Spleen (tissue), 11 donors: ENCODE data around the gene RYR3. TPM values are rescaled to one million over a fixed set of nuclear protein-coding genes. Genes with fewer than 3 reads are reported as not detected.

Experiments used
- DNase-seq: peaks from one replicate; pipeline ENCODE4 v3.0.0-alpha.2; 2020
- H3K27ac ChIP-seq, 8 donors: fragments of 200-600 bp; sonication (generic) in 7 of 8; 1 replicate in 4 of 8; 2 replicates in 4 of 8; pipeline versions ENCODE4 v1.5.0 to v1.8.0; 2016 to 2021; ENCODE audit warnings: inconsistent platforms in 4 of 8, mild to moderate bottlenecking in 4 of 8, moderate library complexity in 1 of 8
- H3K27me3 ChIP-seq, 7 donors: fragments of 200-600 bp; sonication (generic) in 6 of 7; replicated peaks in 1 of 7; 1 replicate in 4 of 7; 2 replicates in 3 of 7; pipeline versions ENCODE4 v1.5.0 to v1.8.0; 2016 to 2021; ENCODE audit warnings: inconsistent platforms in 3 of 7, mild to moderate bottlenecking in 1 of 7
- H3K36me3 ChIP-seq, 6 donors: fragments of 200-600 bp; sonication (generic) in 5 of 6; 1 replicate in 4 of 6; 2 replicates in 2 of 6; pipeline versions ENCODE4 v1.5.0 to v1.8.0; 2016 to 2021; ENCODE audit warnings: inconsistent platforms in 2 of 6
- H3K4me1 ChIP-seq, 6 donors: fragments of 200-600 bp; sonication (generic) in 5 of 6; 1 replicate in 3 of 6; 2 replicates in 3 of 6; pipeline versions ENCODE4 v1.5.0 to v1.8.0; 2016 to 2021; ENCODE audit warnings: inconsistent platforms in 3 of 6
- H3K4me3 ChIP-seq, 8 donors: fragments of 200-600 bp; sonication (generic) in 7 of 8; 1 replicate in 4 of 8; 2 replicates in 4 of 8; pipeline versions ENCODE4 v1.5.0 to v1.8.0; 2016 to 2021; ENCODE audit warnings: inconsistent platforms in 4 of 8, mild to moderate bottlenecking in 4 of 8, moderate library complexity in 2 of 8
- H3K9me3 ChIP-seq, 8 donors: fragments of 200-600 bp; sonication (generic) in 7 of 8; 1 replicate in 4 of 8; 2 replicates in 4 of 8; pipeline versions ENCODE4 v1.5.0 to v1.8.0; 2016 to 2021; ENCODE audit warnings: inconsistent platforms in 4 of 8
- POLR2A ChIP-seq, 3 donors: fragments of 450-650 bp; IDR thresholded peaks; one replicate each; pipeline ENCODE4 v1.5.1; 2017; ENCODE audit warnings: antibody characterized with exemption in 3 of 3, mild to moderate bottlenecking in 1 of 3
- POLR2AphosphoS5 ChIP-seq, 3 donors: sonication (generic); formaldehyde crosslinking; IDR thresholded peaks; one replicate each; pipeline ENCODE4 v1.5.1; 2017; ENCODE audit warnings: antibody characterized with exemption in 3 of 3
- WGBS, 5 donors: extraction: QIAGEN DNeasy Blood & Tissue Kit in 3 of 5; methylation state at CpG; one replicate each; pipeline versions ENCODE4 v1.1.5 to v1.1.7; 2013 to 2018; 5-methylcytosine and 5-hydroxymethylcytosine counted together
- intact Hi-C: fragments of 100-400 bp; cut with DNase I; formaldehyde crosslinking; loops from one replicate; pipeline ENCODE4 v1.15.0; 2023; ENCODE audit warnings: low total_unique reads
- polyA plus RNA-seq, 3 donors: library from polyadenylated mRNA; stranded (reverse); fragments of 200-250 nt; gene quantifications; one replicate each; pipeline ENCODE4 v1.2.1, GENCODE V29; 2013
- total RNA-seq, 7 donors: library from RNA; depleted of rRNA in 3 of 7; stranded (reverse); fragments of >200 nt in 3 of 7; fragmentation: NEBNext Ultra II Directional in 4 of 7; extraction: Animal tissue kit (Norgen Biotek cat#: 25700) in 4 of 7; gene quantifications; one replicate each; pipeline versions ENCODE4 v1.1.0 to v1.2.1, GENCODE V29; 2016 to 2021
- TF ChIP-seq, protein P1 (sequence below), 11 experiments: fragments of 200-600 bp in 7 of 11; fragments of 450-650 bp in 4 of 11; sonication (generic) in 4 of 11; IDR thresholded peaks in 8 of 11; conservative IDR thresholded peaks in 3 of 11; 1 replicate in 7 of 11; 2 replicates in 4 of 11; pipeline versions ENCODE4 v1.4.0 to v1.8.0; 2016 to 2021; ENCODE audit warnings: antibody characterized with exemption in 11 of 11, inconsistent platforms in 4 of 11, mild to moderate bottlenecking in 1 of 11
- donor health status: healthy with polysubstance abuse.
- donor health status: DM: no; HTN: no; CAD: no; lungs with moderate emphysema.
- donor health status: DM: no; HTN: no; CAD: no.
- donor health status: Bipolar disorder and iron deficiency.
- donor health status: healthy.
- donor health status: DM: no; HTN: no; CAD: no.
- donor health status: DM: yes; HTN: yes; CAD: no.

The RYR3 gene
- total and polyA plus RNA-seq, 10 donors: 0.11 to 5.9 (median 1.3) TPM

- TF ChIP-seq, protein P1, sequence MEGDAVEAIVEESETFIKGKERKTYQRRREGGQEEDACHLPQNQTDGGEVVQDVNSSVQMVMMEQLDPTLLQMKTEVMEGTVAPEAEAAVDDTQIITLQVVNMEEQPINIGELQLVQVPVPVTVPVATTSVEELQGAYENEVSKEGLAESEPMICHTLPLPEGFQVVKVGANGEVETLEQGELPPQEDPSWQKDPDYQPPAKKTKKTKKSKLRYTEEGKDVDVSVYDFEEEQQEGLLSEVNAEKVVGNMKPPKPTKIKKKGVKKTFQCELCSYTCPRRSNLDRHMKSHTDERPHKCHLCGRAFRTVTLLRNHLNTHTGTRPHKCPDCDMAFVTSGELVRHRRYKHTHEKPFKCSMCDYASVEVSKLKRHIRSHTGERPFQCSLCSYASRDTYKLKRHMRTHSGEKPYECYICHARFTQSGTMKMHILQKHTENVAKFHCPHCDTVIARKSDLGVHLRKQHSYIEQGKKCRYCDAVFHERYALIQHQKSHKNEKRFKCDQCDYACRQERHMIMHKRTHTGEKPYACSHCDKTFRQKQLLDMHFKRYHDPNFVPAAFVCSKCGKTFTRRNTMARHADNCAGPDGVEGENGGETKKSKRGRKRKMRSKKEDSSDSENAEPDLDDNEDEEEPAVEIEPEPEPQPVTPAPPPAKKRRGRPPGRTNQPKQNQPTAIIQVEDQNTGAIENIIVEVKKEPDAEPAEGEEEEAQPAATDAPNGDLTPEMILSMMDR (IDR thresholded peaks at IDR 0.05 in 8 of 11, conservative IDR thresholded peaks at IDR 0.05 in 3 of 11): no peak
- TF ChIP-seq POLR2A (IDR thresholded peaks at IDR 0.05): no peak
- no peak for TF ChIP-seq POLR2AphosphoS5 (IDR thresholded peaks at IDR 0.05)
- H3K27ac ChIP-seq: no peak overlapping the region
These were observed 514.7 kb downstream of the RYR3 start for GRCh38 chr15:33825453-33825852.

GRCh38 chr15:33826201-33826600 is 515.4 kb downstream of the RYR3 start:
- Histone ChIP-seq H3K9me3 (peaks cover 0 to 4% (median 0%) of the 10 kb centered on the region in 8 donors), H3K4me3 (no peak overlapping the region), H3K4me1 (no peaks in the 10 kb centered on the region), H3K36me3 (no peaks in the 10 kb centered on the region), H3K27me3 (peaks cover 0 to 3% (median 0%) of the 10 kb centered on the region in 7 donors), H3K27ac (no peak overlapping the region)
- no peak for TF ChIP-seq POLR2A (IDR thresholded peaks at IDR 0.05)
- no peak for DNase-seq
- intact Hi-C loops: no loop called here
- WGBS, 5 donors: 87 to 95% (median 91%) methylated on average over 4 of the region's 4 CpGs

More at GRCh38 chr15:33825453-33825852, 514.7 kb downstream of the RYR3 start:
- Histone ChIP-seq H3K27me3 (peaks cover 0 to 3% (median 0%) of the 10 kb centered on the region in 7 donors), H3K4me1 (no peaks in the 10 kb centered on the region), H3K4me3 (no peak overlapping the region), H3K36me3 (no peaks in the 10 kb centered on the region), H3K9me3 (peaks cover 0 to 4% (median 0%) of the 10 kb centered on the region in 8 donors)
- WGBS, 5 donors: 89 to 96% (median 94%) methylated on average over 7 to 8 of the region's 8 CpGs
- intact Hi-C loops: no loop called here
- no peak for DNase-seq

GRCh38 chr15:33830351-33830750 is 519.6 kb downstream of the RYR3 start:
- Histone ChIP-seq H3K27me3 (peaks cover 0 to 3% (median 0%) of the 10 kb centered on the region in 7 donors), H3K36me3 (no peaks in the 10 kb centered on the region), H3K4me3 (no peak overlapping the region), H3K27ac (no peak overlapping the region), H3K4me1 (no peaks in the 10 kb centered on the region), H3K9me3 (peaks cover 0 to 4% (median 0%) of the 10 kb centered on the region in 8 donors)
- 77 to 88% (median 80%) methylated on average over 4 of the region's 4 CpGs for WGBS, 5 donors
- TF ChIP-seq POLR2AphosphoS5 (IDR thresholded peaks at IDR 0.05): no peak
- TF ChIP-seq POLR2A (IDR thresholded peaks at IDR 0.05): no peak
- TF ChIP-seq, protein P1 (IDR thresholded peaks at IDR 0.05 in 8 of 11, conservative IDR thresholded peaks at IDR 0.05 in 3 of 11): no peak
- no peak for DNase-seq
- intact Hi-C loops: no loop called here

DNA sequence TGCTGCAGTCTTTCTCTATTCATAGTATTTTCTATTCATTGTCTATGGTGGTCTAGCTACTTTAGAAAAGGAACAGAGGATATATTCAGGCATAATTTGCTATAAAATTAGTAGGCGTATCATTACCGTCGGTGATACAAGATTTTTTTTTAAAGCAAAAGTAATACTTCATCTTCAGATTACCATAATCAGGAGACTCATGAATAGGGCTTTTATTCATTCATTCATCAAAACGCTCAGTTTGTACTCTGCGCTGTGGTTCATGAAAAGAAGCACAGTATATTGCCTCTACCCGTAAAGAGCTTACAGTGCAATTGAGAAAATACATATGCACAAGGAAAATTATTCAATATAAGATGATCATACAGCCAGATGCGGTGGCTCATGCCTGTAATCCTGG is 520.9 kb downstream of the RYR3 start:
- intact Hi-C loops: no loop called here
- TF ChIP-seq, protein P1 (IDR thresholded peaks at IDR 0.05 in 8 of 11, conservative IDR thresholded peaks at IDR 0.05 in 3 of 11): no peak
- TF ChIP-seq POLR2A (IDR thresholded peaks at IDR 0.05): no peak
- peaks cover 0 to 3% (median 0%) of the 10 kb centered on the region in 7 donors for H3K27me3 ChIP-seq
- H3K4me1 ChIP-seq: no peaks in the 10 kb centered on the region
- WGBS, 5 donors: 83 to 97% (median 89%) methylated on average over 7 of the region's 7 CpGs
- no peaks in the 10 kb centered on the region for H3K36me3 ChIP-seq
- no peak overlapping the region for H3K27ac ChIP-seq
- H3K4me3 ChIP-seq: no peak overlapping the region
- no peak for DNase-seq
- peaks cover 0 to 4% (median 0%) of the 10 kb centered on the region in 8 donors for H3K9me3 ChIP-seq
